Spleen (tissue), 11 donors: ENCODE measurements around the gene IRF6. TPM values are rescaled to one million over a fixed set of nuclear protein-coding genes. Genes with fewer than 3 reads are reported as not detected.

ENCODE experiments used
- DNase-seq: peaks from one replicate; pipeline ENCODE4 v3.0.0-alpha.2; 2020
- H3K27ac ChIP-seq, 8 donors: fragments of 200-600 bp; sonication (generic) in 7 of 8; 1 replicate in 4 of 8; 2 replicates in 4 of 8; pipeline versions ENCODE4 v1.5.0 to v1.8.0; 2016 to 2021; ENCODE audit warnings: inconsistent platforms in 4 of 8, mild to moderate bottlenecking in 4 of 8, moderate library complexity in 1 of 8
- H3K27me3 ChIP-seq, 7 donors: fragments of 200-600 bp; sonication (generic) in 6 of 7; replicated peaks in 1 of 7; 1 replicate in 4 of 7; 2 replicates in 3 of 7; pipeline versions ENCODE4 v1.5.0 to v1.8.0; 2016 to 2021; ENCODE audit warnings: inconsistent platforms in 3 of 7, mild to moderate bottlenecking in 1 of 7
- H3K36me3 ChIP-seq, 6 donors: fragments of 200-600 bp; sonication (generic) in 5 of 6; 1 replicate in 4 of 6; 2 replicates in 2 of 6; pipeline versions ENCODE4 v1.5.0 to v1.8.0; 2016 to 2021; ENCODE audit warnings: inconsistent platforms in 2 of 6
- H3K4me1 ChIP-seq, 6 donors: fragments of 200-600 bp; sonication (generic) in 5 of 6; 1 replicate in 3 of 6; 2 replicates in 3 of 6; pipeline versions ENCODE4 v1.5.0 to v1.8.0; 2016 to 2021; ENCODE audit warnings: inconsistent platforms in 3 of 6
- H3K4me3 ChIP-seq, 8 donors: fragments of 200-600 bp; sonication (generic) in 7 of 8; 1 replicate in 4 of 8; 2 replicates in 4 of 8; pipeline versions ENCODE4 v1.5.0 to v1.8.0; 2016 to 2021; ENCODE audit warnings: inconsistent platforms in 4 of 8, mild to moderate bottlenecking in 4 of 8, moderate library complexity in 2 of 8
- H3K9me3 ChIP-seq, 8 donors: fragments of 200-600 bp; sonication (generic) in 7 of 8; 1 replicate in 4 of 8; 2 replicates in 4 of 8; pipeline versions ENCODE4 v1.5.0 to v1.8.0; 2016 to 2021; ENCODE audit warnings: inconsistent platforms in 4 of 8
- CTCF ChIP-seq, 11 experiments: fragments of 200-600 bp in 7 of 11; fragments of 450-650 bp in 4 of 11; sonication (generic) in 4 of 11; IDR thresholded peaks in 8 of 11; conservative IDR thresholded peaks in 3 of 11; 1 replicate in 7 of 11; 2 replicates in 4 of 11; pipeline versions ENCODE4 v1.4.0 to v1.8.0; 2016 to 2021; ENCODE audit warnings: antibody characterized with exemption in 11 of 11, inconsistent platforms in 4 of 11, mild to moderate bottlenecking in 1 of 11
- POLR2A ChIP-seq, 3 donors: fragments of 450-650 bp; IDR thresholded peaks; one replicate each; pipeline ENCODE4 v1.5.1; 2017; ENCODE audit warnings: antibody characterized with exemption in 3 of 3, mild to moderate bottlenecking in 1 of 3
- POLR2AphosphoS5 ChIP-seq, 3 donors: sonication (generic); formaldehyde crosslinking; IDR thresholded peaks; one replicate each; pipeline ENCODE4 v1.5.1; 2017; ENCODE audit warnings: antibody characterized with exemption in 3 of 3
- whole genome bisulfite sequencing, 5 donors: extraction: QIAGEN DNeasy Blood & Tissue Kit in 3 of 5; methylation state at CpG; one replicate each; pipeline versions ENCODE4 v1.1.5 to v1.1.7; 2013 to 2018; 5-methylcytosine and 5-hydroxymethylcytosine counted together
- intact Hi-C: fragments of 100-400 bp; cut with DNase I; formaldehyde crosslinking; loops from one replicate; pipeline ENCODE4 v1.15.0; 2023; ENCODE audit warnings: low total_unique reads
- polyA plus RNA-seq, 3 donors: library from polyadenylated mRNA; stranded (reverse); fragments of 200-250 nt; gene quantifications; one replicate each; pipeline ENCODE4 v1.2.1, GENCODE V29; 2013
- total RNA-seq, 7 donors: library from RNA; depleted of rRNA in 3 of 7; stranded (reverse); fragments of >200 nt in 3 of 7; fragmentation: NEBNext Ultra II Directional in 4 of 7; extraction: Animal tissue kit (Norgen Biotek cat#: 25700) in 4 of 7; gene quantifications; one replicate each; pipeline versions ENCODE4 v1.1.0 to v1.2.1, GENCODE V29; 2016 to 2021
- donor health status: healthy with polysubstance abuse.
- donor health status: DM: no; HTN: no; CAD: no; lungs with moderate emphysema.
- donor health status: DM: no; HTN: no; CAD: no.
- donor health status: Bipolar disorder and iron deficiency.
- donor health status: healthy.
- donor health status: DM: no; HTN: no; CAD: no.
- donor health status: DM: yes; HTN: yes; CAD: no.

Gene IRF6
- total and polyA plus RNA-seq, 10 donors: 0.59 to 5.6 (median 3.4) TPM

- no peak overlapping the region for H3K4me3 ChIP-seq
- H3K27ac ChIP-seq: peak overlapping the region in 2 of 8 donors; percentile 79 to 81
- peaks cover 26 to 94% (median 58%) of the 10 kb centered on the region in 6 donors for H3K4me1 ChIP-seq
- no peak for DNase-seq
- H3K9me3 ChIP-seq: no peaks in the 10 kb centered on the region
- 55 to 91% (median 78%) methylated on average over 3 of the region's 3 CpGs for WGBS, 5 donors
- no peaks in the 10 kb centered on the region for H3K27me3 ChIP-seq
- intact Hi-C loops: no loop called here
- H3K36me3 ChIP-seq: no peaks in the 10 kb centered on the region
- TF ChIP-seq POLR2AphosphoS5 (IDR thresholded peaks at IDR 0.05): no peak
- TF ChIP-seq CTCF (IDR thresholded peaks at IDR 0.05 in 8 of 11, conservative IDR thresholded peaks at IDR 0.05 in 3 of 11): no peak
- TF ChIP-seq POLR2A (IDR thresholded peaks at IDR 0.05): no peak
Observed at GRCh38 chr1:209752890-209753289, 53.1 kb downstream of the IRF6 start.

GRCh38 chr1:209751627-209752231, 54.2 kb downstream of the IRF6 start:
- intact Hi-C loops: no loop called here
- DNase-seq: no peak
- H3K4me1 ChIP-seq: peaks cover 21 to 92% (median 63%) of the 10 kb centered on the region in 6 donors
- TF ChIP-seq POLR2AphosphoS5 (IDR thresholded peaks at IDR 0.05) (no peak), CTCF (IDR thresholded peaks at IDR 0.05 in 8 of 11, conservative IDR thresholded peaks at IDR 0.05 in 3 of 11) (no peak), POLR2A (IDR thresholded peaks at IDR 0.05) (no peak)
- H3K27ac ChIP-seq: peak overlapping the region; percentile 37 to 83 (median 72)
- H3K4me3 ChIP-seq: peak overlapping the region in 1 of 8 donors; percentile 36
- no peaks in the 10 kb centered on the region for H3K9me3 ChIP-seq
- no peaks in the 10 kb centered on the region for H3K27me3 ChIP-seq
- no peaks in the 10 kb centered on the region for H3K36me3 ChIP-seq
- 21 to 36% (median 27%) methylated on average over 5 of the region's 5 CpGs for WGBS, 5 donors

GRCh38 chr1:209749670-209750323, 56.1 kb downstream of the IRF6 start:
- H3K27me3 ChIP-seq: no peaks in the 10 kb centered on the region
- H3K27ac ChIP-seq: peak overlapping the region in 5 of 8 donors; percentile 15 to 81 (median 73)
- H3K9me3 ChIP-seq: no peaks in the 10 kb centered on the region
- no peak for DNase-seq
- peaks cover 13 to 73% (median 49%) of the 10 kb centered on the region in 6 donors for H3K4me1 ChIP-seq
- H3K4me3 ChIP-seq: no peak overlapping the region
- TF ChIP-seq POLR2AphosphoS5 (IDR thresholded peaks at IDR 0.05) (no peak), CTCF (IDR thresholded peaks at IDR 0.05 in 8 of 11, conservative IDR thresholded peaks at IDR 0.05 in 3 of 11) (no peak), POLR2A (IDR thresholded peaks at IDR 0.05) (no peak)
- no peaks in the 10 kb centered on the region for H3K36me3 ChIP-seq
- whole genome bisulfite sequencing, 5 donors: 49 to 76% (median 58%) methylated on average over 6 of the region's 6 CpGs
- intact Hi-C loops: no loop called here

GRCh38 chr1:209749205-209749604, 56.7 kb downstream of the IRF6 start:
- no peaks in the 10 kb centered on the region for H3K27me3 ChIP-seq
- H3K36me3 ChIP-seq: no peaks in the 10 kb centered on the region
- H3K4me3 ChIP-seq: no peak overlapping the region
- no peak for DNase-seq
- H3K27ac ChIP-seq: peak overlapping the region in 5 of 8 donors; percentile 55 to 81 (median 73)
- intact Hi-C loops: no loop called here
- no peaks in the 10 kb centered on the region for H3K9me3 ChIP-seq
- 60 to 74% (median 67%) methylated on average over 2 of the region's 2 CpGs for WGBS, 5 donors
- TF ChIP-seq CTCF (IDR thresholded peaks at IDR 0.05 in 8 of 11, conservative IDR thresholded peaks at IDR 0.05 in 3 of 11) (no peak), POLR2AphosphoS5 (IDR thresholded peaks at IDR 0.05) (no peak), POLR2A (IDR thresholded peaks at IDR 0.05) (no peak)
- H3K4me1 ChIP-seq: peaks cover 13 to 71% (median 46%) of the 10 kb centered on the region in 6 donors
